Measurements from ENCODE around the gene MYLK3.

Gene MYLK3

GRCh38 chr16:46727184-46727583 lies 21.0 kb downstream of the MYLK3 start:
- DNase-seq: no peak

- DNase-seq: no peak
Observed at GRCh38 chr16:46721885-46722284, 26.3 kb downstream of the MYLK3 start.

- no peak for DNase-seq
Observed at GRCh38 chr16:46720619-46721018, 27.5 kb downstream of the MYLK3 start.

GRCh38 chr16:46719528-46719927 lies 28.6 kb downstream of the MYLK3 start:
- no peak for DNase-seq

DNA sequence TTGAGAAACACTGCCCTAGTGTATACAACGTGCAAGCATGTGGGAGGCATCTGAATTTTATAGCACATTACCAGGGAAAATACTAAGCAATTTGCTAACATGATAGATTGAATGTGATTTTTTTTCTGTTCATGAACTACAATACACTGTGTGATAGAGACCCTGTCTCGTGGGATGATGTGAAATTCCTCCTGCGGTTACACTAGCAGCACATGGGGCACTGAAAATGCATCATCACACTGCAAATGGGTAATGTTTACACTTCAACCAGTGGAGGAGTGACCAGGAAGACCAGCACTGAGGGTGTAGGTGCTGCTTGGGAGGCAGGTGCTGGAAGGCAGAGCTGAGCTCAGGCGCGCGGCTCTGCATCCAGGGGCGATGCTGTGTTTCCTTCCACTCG lies 29.9 kb downstream of the MYLK3 start:
- no peak for DNase-seq

GRCh38 chr16:46717692-46718091 lies 30.5 kb downstream of the MYLK3 start:
- no peak for DNase-seq

DNA sequence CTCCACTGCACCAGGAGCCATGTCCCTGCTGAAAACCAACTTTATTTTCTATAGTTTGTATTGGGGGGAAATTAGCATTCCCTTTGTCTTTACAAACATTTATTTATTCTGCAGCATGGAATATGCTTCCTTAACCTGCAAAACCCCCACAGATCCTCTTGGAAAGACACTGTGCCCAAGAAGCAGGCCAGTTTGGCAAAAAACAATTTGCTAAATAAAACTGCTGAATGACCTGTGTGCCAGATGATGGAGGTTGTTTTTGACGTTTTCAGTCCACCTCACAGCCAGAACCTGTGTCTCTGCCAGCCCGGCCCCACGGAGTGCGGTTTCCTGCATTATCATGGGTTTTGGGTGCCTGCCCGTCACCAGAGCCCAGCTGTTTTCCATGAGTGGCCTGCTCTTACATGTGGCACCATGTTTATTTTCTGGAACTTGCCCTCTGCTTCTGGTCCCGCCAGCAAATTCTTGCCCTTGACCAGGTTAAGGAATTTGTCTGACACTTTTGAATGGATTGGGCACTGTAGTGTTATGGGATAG lies 32.3 kb downstream of the MYLK3 start:
- DNase-seq: no peak

DNA sequence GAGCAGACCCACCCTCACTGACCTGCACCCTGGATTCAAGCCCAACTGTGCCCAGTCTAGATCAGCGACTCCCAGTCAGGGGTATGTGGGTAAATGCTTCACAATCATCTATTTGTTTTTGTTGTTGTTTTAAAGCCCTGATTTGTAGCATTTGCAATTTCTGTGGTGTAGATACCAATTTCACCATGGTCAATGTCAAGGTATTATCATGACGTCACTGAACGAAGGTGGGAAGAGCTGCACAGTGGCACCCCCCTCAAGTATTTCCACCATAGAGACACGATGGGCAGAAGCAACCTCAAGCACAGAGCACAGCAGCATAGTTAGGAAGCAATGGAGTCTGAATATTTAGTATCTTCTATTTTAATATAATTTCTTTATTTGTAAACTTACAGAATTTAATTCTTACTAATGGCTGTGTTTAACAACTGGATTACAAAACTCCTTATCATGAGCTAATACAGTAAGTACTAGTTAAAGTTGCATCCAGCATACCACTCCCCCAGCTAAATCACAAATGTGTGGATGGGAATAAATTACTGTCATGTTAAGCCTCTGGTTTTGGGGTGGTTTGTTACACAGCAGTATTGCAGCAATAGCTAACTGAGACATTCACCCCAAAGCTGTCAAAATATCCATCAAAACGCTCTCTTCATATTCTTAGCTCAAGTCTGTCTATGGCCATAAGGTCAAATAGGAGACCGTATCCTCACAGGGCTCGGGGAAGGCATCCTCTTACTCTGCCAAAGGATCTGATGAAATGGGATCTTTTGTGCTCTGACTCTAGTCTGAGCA lies 33.1 kb downstream of the MYLK3 start:
- no peak for DNase-seq

GRCh38 chr16:46713634-46714033 lies 34.5 kb downstream of the MYLK3 start:
- DNase-seq: no peak

GRCh38 chr16:46712911-46713310 lies 35.2 kb downstream of the MYLK3 start:
- peak; percentile 33 to 76 for DNase-seq

DNA sequence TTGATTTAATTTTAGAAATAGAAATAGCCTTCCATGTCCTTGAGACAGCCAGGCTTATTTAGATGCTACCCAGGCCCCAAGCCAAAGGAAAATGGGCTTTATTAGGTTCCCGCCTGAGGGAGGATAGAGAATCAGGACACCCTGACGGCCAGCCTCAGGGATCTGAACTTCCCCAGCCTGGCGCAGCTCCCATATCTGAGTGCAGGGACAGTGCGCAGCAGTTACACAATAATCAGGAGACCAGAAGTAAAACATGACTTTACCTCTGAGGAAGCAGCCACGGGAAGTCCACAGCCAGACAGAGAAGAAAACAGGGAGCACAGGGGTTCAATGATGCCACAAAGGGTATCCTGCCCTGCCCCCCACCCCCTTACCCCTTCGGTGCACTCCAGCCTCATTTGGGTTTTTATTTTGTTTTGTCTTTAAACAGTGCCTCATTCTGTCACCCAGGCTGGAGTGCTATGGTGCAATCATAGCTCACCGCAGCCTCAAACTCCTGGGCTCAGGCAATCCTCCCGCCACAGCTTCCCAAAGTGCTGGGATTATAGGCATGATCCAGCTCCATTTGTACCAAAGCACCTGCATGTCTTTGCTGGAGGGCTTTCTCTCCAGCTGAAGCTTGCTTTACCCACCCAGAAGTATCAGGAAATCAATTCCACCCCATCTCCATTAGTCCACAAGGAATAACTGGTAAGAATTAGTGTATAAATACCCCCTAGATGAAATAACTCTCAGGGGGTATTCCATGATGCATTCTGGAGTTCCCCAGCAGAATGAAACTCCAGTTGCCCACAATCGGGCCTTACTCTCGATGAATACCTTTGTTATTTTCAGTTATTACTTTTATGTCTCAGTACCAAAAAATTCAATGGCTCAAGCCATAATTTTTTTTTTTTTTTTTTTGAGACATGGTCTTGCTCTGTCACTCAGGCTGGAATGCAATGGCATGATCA lies 36.8 kb downstream of the MYLK3 start:
- peak; percentile 33 to 58 for DNase-seq

GRCh38 chr16:46709469-46710005 lies 38.6 kb downstream of the MYLK3 start:
- DNase-seq: peak; percentile 25 to 26

DNA sequence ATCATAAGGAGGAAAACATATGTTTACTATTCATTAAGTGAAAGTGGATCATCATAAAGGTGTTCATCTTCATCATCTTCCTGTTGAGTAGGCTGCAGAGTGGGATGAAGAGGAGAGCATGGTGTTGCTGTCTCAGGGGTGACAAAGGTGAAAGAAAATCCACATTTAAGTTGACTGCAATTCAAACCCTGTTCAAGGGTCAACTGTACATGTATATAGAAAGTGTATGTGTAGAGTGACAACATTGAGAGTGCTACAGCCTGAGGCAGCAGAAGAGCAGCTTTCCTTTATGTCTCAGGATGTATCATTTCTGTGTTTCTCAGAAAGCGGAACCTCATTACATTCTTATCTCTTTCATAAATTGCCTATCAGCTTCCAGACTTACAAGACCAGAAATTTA lies 41.5 kb downstream of the MYLK3 start:
- DNase-seq: no peak

DNA sequence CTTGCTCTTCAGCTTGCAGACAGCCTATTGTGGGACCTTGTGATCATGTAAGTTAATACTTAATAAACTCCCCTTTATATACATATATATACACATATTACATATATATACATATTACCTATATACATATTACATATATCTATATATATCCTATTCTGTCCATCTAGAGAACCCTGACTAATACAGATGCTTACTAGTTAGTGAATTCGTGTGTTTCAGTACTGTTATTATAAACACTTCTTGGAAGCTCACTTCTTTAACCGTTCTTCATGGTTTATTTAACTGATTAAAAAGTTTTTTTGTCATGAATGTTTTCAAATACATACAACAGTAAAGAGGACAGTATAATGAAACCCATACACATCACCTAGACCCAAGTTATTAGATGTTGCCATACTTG lies 46.1 kb downstream of the MYLK3 start:
- no peak for DNase-seq

DNA sequence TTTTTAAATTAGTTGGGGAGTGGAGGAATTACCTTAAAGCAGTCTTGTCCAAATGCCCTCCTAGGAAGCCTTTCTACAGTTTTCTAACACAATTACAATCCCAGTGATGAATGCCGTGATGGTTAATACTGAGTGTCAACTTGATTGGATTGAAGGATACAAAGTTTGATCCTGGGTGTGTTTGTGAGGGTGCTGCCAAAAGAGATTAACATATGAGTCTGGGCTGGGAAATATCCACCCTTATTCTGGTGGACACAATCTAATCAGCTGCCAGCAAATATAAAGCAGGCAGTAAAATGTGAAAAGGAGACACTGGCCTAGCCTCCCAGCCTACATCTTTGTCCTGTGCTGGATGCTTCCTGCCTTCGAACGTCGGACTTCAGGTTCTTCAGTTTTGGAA lies 46.5 kb downstream of the MYLK3 start:
- no peak for DNase-seq

GRCh38 chr16:46700048-46700447 lies 48.1 kb downstream of the MYLK3 start:
- no peak for DNase-seq

- DNase-seq: no peak
Observed at GRCh38 chr16:46696957-46697356, 51.2 kb downstream of the MYLK3 start.

GRCh38 chr16:46695937-46696336 lies 52.2 kb downstream of the MYLK3 start:
- DNase-seq: no peak

DNA sequence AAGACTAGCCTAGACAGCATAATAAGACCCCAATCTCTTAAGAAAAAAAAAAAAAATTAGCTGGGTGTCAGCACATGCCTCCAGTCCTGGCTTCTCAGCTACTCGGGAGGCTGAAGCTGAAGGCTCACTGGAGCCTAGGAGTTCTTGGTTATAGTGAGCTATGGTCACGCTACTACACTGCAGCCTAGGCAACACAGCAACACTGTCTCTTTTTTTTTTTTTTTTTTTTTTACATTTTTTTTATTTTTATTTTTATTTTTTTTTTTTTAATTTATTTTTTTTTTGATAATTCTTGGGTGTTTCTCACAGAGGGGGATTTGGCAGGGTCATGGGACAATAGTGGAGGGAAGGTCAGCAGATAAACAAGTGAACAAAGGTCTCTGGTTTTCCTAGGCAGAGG lies 54.5 kb downstream of the MYLK3 start:
- no peak for DNase-seq

DNA sequence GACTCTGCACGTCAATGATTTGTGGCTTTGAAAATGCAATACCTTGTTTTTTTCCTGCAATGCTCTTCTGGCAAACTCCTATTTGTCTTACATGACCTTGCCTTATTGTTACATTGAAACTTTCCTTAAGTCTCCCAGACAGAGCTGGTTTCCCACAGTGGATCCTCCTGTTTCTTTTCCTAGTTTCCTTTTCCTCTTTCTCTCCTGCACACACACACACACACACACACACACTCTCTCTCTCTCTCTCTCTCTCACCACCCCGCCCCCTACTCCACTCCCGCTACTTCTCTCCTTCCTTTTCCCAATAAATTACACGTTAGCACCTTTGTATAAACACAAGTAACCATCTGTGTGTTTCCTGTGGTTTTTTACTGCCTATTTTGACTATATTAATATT lies 56.4 kb downstream of the MYLK3 start:
- DNase-seq: no peak

GRCh38 chr16:46690281-46691178 lies 57.6 kb downstream of the MYLK3 start:
- DNase-seq: peak; percentile 22 to 59
